ENCODE results near the gene CDKN2B-AS1. TPM values are rescaled to one million over a fixed set of nuclear protein-coding genes. Genes with fewer than 3 reads are reported as not detected.
A peak's percentile ranks its signal among the peaks of the same experiment; 100 is the strongest.
"Not testable (repeated sequence)": the region's sequence is repeated elsewhere in the genome, so short reads cannot be mapped to it uniquely, and the experiment has no call there.

CDKN2B-AS1 gene
- total RNA-seq, 1 experiment from 2014 or later = not detected

DNA sequence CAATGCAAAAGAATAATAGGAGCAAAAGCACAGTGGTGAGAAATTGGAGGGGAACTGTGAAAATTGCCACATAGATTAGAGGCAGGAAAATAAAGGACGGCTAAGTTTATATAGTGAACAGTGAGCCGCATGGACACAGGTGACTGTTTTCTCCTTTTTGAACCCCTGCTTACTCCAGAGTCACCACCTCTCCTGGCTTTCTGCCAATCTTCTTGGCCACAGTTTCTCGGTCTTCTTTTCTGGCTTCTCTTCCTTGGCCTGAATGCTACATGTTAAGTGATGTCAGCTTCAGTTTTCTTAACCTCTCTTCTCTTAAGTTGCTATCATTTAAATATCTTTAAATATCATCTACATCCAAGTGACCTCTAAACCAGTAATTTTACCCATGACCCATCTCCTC is 61.8 kb downstream of the CDKN2B-AS1 start:
- no peak for DNase-seq (ENCODE audit: low read depth)
- in situ Hi-C loops (cut with HindIII; ENCODE audit: low pct_unique_long_range_greater_than_20kb, low sequenced_read_pairs) = no loop called here

DNA sequence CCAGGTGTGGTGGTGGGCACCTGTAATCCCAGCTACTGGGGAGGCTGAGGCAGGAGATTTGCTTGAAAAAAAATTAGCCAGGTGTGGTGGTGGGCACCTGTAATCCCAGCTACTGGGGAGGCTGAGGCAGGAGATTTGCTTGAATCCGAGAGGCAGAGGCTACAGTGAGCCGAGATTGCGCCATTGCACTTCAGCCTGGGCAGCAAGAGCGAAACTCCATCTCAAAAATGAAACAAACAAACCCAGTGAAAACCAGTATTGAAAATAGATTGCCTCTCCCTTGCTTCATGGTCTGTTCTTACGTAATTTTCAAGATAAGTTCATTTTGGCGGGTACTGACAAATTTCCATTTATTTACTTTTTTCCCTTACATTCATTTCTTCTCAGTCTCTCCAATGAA is 63.4 kb downstream of the CDKN2B-AS1 start:
- DNase-seq (ENCODE audit: low read depth); in situ Hi-C loops (cut with HindIII; ENCODE audit: low pct_unique_long_range_greater_than_20kb, low sequenced_read_pairs): not testable (repeated sequence)

DNA sequence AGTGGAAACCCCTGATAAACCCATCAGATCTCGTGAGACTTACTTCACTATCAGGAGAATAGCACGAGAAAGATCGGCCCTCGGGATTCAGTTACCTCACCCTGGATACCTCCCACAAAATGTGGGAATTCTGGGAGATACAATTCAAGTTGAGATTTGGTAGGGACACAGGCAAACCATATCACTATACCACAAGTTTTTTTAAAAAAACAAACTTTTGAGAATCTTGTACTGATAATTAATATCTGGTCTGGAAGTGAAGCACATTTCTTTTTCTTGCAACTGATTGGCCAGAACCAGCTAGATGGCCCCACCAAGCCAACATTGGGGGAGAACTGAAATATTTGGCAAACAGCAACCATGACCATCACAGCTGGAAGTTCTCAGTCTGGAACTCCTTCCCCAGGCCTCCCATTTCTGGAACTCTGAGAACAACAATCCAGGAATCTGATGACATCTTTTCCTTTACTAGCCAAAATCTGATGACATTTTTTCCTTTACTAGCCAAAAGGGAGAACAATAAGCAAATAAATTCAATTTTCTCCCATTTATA is 66.3 kb downstream of the CDKN2B-AS1 start:
- in situ Hi-C loops (cut with HindIII; ENCODE audit: low pct_unique_long_range_greater_than_20kb, low sequenced_read_pairs) = no loop called here
- DNase-seq (ENCODE audit: low read depth) = no peak

DNA sequence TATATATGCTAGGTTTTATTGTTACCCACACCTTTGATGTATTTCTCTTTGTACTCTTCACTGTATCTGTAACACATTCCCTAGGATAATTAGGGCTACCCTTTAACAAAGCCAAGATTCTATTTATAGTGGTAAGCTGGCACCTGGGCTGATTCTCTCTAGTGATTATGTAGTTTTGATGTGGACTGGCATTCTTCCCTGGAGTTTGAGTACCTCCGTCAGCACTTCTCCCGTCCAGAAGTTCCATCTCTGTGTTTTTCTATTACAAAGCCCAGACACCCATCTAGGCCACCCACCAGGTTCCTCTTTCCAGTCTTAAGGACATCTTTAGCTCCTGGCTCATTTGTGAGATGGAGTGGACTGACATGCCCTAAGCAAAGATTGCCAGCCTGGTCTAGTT is 70.4 kb downstream of the CDKN2B-AS1 start:
- in situ Hi-C loops (cut with HindIII; ENCODE audit: low pct_unique_long_range_greater_than_20kb, low sequenced_read_pairs) = no loop called here
- DNase-seq (ENCODE audit: low read depth) = no peak

DNA sequence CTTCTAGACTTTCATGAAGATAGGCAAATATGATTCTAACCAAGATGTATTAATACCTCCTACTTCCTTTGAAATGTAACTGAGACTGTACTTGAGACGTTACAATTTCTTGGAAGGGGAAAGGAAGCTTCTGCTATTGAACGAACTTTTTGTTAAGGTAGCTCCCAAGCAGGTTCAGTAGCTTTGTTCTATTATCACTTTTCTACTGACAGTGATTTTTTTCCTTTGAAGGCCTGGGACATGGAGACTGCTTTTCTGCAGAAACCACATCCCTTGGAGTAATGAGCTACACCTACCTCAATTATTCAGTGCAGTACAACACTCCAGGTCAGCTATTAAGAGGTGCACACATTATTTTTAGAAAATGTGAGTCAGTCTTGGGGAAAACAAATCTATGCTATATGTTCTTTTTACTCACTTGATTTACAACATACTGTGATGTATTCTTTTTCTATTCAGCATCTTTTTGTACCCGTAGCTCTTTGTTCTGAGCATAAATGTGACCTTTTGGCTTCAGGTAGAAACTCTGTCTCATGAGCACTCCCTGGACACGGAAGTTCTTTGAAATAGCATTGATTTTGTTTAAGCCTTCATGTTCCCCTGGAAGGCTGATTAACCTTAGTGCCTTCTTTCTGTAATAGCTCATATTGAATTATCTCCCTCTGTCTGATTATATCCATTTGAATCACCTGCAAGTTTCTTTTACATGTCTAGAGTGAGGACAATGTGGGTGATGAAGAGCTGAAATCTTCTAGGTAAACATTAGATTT is 71.0 kb downstream of the CDKN2B-AS1 start:
- DNase-seq (ENCODE audit: low read depth) = no peak
- in situ Hi-C loops (cut with HindIII; ENCODE audit: low pct_unique_long_range_greater_than_20kb, low sequenced_read_pairs) = no loop called here

DNA sequence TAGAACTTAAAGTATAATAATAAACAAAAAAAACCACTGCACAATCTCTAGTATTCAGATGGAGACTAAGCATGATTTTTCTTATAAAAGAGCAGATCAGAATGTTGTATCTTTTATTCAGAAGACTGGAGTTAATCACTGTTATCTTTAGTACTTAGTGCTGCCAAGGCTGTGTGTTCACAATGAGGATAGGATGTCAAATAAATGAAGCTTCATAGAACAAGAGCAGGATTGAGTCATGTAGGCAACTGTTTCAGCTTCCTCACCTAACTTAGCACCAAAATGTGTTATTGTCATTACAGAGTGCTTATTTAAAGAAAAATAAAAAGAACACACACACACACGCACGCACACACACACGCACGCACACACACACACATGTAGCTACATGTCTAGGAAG is 72.6 kb downstream of the CDKN2B-AS1 start:
- in situ Hi-C loops (cut with HindIII; ENCODE audit: low pct_unique_long_range_greater_than_20kb, low sequenced_read_pairs) = no loop called here
- no peak for DNase-seq (ENCODE audit: low read depth)

DNA sequence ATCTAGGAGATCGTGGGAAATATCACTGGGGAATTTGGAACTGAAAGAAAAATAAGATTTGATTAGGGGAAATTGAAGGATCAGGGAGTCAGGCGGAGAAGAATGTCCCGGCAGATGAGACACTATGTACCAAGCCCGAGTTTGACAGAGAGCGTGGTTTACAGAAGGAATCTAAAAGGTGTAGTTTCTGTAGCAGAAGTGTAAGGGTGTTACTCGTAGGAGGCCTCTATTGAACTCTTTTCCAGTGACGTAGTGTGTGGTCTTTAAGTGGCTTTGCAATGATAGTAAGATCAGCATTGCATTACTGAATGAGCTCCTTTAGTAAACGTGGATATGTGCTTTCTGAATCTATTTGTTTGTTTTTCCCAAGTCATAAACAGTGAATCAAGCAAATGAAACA is 73.8 kb downstream of the CDKN2B-AS1 start:
- in situ Hi-C loops (cut with HindIII; ENCODE audit: low pct_unique_long_range_greater_than_20kb, low sequenced_read_pairs) = no loop called here
- DNase-seq (ENCODE audit: low read depth) = no peak

DNA sequence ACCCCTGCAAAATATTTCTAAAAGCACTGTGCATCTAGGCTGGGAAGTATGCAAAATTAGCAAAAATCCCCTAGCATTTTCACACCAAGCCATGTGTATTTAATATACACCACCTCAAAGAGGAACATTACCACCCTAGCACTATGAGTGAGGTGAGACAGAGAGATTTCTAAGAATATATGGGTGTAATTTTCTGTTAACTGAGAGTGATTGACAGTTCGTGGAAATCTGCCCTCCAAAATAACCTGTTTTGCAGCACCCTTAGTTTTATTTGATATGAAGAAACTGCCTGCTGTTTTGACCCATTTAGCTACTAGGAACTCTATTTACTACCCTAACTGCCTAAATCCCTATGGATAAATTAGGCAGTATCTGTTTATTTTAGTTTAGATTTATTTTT is 78.8 kb downstream of the CDKN2B-AS1 start:
- no peak for DNase-seq (ENCODE audit: low read depth)
- in situ Hi-C loops (cut with HindIII; ENCODE audit: low pct_unique_long_range_greater_than_20kb, low sequenced_read_pairs) = no loop called here

DNA sequence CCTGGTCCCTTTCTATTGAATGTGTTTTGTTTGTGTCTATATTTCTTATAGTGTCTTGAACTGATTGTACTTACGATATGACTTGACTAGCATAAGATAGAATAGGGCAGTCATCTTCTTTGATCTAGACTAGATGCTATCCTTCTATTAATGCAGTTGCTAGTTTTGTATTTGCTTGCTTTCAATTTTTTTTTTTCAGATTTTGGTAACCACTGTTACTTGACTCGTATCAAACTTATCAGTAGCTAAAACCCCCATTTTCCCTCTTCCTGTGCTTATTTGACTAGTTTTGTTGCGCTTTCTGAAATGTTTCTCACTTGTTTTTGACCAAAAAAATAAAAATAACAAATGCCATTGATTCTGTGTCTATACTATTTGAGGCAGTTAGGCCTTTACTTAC is 83.5 kb downstream of the CDKN2B-AS1 start:
- in situ Hi-C loops (cut with HindIII; ENCODE audit: low pct_unique_long_range_greater_than_20kb, low sequenced_read_pairs) = no loop called here
- no peak for DNase-seq (ENCODE audit: low read depth)

DNA sequence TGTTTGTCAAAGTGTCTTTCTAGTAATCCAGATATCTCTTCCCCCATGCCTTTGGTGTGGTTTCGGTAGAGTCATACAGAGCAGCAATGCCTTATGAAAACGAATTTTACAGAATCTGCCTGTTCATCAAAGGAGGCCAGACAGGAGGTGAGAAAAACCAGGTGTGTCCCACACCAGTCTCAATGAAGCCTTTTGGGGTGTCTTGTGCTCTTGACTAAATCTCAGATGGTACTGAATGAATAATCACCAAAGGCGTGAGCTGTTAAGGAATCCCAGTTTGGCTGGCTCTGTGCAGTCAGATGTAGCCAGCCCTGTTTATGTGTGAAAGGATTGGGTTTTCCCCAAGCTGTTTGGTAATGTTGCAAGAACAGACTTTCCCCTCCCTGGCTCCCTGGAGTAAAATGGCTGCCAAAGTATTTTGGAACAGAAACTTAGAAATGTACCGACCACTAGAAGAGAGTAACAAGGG is 85.3 kb downstream of the CDKN2B-AS1 start:
- in situ Hi-C loops (cut with HindIII; ENCODE audit: low pct_unique_long_range_greater_than_20kb, low sequenced_read_pairs) = no loop called here
- DNase-seq (ENCODE audit: low read depth) = peak; percentile 67

DNA sequence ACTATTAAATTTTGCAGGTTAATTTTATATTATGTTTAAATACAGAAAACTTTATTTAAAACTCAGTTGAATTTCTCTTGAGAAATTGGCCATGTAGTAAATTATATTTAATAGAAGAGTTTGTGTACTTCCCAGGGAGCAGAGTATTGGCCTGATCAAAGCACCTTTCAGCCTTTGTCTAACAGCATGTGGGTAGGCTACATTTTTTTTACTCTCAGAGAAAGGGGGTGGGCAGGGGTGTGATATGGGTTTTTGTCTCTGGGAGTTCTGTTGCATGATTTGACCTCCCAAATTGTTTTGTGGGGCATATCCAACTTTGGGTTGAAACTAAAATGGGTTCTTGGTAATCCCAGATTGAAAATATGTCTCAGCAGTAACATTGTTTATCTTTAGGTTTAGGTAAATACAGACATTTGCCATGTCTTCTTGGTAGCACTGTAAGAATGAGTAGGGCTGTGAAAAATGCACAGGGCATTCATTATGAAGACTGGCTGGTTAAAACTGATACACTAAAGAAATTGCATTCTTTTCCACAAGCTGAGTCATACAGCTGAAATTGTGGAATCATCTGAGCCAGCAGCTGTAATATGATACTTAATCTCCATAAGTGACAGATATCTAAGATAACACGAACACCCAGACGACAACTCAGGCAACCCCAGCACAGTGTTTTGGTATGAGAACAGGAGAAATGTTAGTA is 89.9 kb downstream of the CDKN2B-AS1 start:
- DNase-seq (ENCODE audit: low read depth) = peak; percentile 80
- in situ Hi-C loops (cut with HindIII; ENCODE audit: low pct_unique_long_range_greater_than_20kb, low sequenced_read_pairs) = no loop called here

DNA sequence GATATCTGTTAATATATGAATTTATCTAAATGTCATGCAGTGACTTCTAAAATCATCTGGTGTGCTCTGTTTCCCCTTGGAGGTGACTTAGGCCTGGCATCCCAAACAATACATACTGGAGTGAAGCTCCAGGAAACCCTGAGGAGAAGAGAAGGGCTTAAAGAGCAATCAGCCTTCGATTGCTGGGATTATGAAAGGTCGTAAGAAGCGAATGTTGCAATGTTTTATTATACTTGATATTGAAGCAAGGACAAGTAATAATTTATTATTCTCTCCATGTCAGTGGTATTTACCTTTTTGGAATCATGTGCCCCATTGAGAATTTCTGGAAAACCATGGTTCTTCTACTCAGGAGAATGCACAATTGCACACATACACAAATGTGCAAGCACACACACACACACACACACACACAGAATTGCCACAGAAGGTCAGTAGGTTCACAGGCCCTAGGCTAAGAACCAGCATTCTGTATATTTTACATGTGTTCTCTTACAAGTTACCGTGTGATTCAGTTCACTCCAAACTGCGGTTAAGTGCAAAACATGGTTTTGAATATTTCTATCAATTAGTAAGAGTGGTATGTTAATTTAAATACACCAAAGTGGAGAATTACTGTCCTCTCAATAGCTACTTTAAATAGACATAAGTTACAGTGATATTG is 93.6 kb downstream of the CDKN2B-AS1 start:
- in situ Hi-C loops (cut with HindIII; ENCODE audit: low pct_unique_long_range_greater_than_20kb, low sequenced_read_pairs) = no loop called here
- DNase-seq (ENCODE audit: low read depth) = no peak

DNA sequence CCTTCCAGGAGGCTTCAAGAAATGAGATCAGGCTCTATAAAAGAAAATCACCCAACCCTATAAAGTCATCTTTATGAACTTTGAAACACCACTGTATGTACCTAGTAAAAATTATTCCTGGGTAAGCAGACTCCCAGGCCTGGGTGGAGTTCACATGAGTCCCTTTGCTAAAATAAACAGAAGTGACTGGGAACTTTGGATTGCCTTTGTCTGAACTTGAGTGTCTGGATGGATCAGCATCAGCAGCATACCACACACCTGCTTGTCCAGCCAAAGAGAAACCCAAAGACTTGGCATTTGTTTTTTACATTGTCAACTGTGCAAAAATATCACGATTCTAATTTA is 94.1 kb downstream of the CDKN2B-AS1 start:
- DNase-seq (ENCODE audit: low read depth) = no peak
- in situ Hi-C loops (cut with HindIII; ENCODE audit: low pct_unique_long_range_greater_than_20kb, low sequenced_read_pairs) = no loop called here

DNA sequence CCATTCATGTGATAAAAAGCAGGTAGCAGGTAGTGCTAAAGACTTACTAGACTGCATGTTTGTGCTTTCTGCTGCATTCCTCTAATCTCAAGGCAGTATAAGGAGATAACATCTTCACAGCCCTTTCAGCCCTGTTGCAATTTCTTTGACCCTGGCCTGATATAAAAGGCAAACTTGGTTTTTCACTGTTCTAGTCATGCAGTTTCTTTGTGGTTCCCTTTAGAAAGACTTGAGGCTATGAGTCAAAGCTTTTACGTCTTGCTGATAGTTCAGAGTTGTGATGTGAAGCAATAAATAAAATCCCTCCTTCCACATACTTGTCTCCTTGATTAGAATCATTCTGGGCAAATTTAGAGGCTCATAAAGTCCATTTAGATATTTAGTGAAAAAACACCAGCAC is 103.1 kb downstream of the CDKN2B-AS1 start:
- in situ Hi-C loops (cut with HindIII; ENCODE audit: low pct_unique_long_range_greater_than_20kb, low sequenced_read_pairs) = no loop called here
- no peak for DNase-seq (ENCODE audit: low read depth)

DNA sequence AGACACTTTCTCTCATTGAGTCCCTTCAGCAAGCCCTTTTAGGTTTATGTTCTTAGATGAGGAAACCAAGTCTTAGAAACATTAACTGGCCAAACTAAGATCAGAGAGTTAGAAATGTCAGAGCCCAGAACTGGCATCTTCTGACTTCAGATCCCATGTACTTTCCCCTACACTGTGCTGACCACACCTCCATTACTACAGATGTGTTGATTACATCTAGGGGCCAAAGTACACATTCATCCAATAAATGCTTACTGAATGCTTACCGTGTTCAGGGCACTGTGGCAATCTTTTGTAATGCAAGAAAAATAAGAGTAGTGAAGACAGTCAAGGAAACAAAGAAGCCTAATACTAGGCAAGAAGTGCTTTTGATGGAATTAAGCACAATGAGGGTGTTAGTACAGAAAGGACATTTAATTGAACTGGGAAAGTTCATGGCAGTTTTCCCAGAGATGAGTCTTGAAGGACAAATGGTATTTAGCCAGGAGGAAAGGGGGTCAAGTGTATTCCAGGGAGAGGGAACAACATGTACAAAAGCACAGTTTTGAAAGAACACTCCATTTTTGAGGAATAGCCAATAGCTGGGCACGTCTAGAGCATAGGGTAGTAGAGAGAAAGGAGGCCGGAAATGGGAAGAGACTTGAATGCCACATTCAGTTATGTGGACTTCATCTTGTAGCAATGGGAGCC is 104.2 kb downstream of the CDKN2B-AS1 start:
- in situ Hi-C loops (cut with HindIII; ENCODE audit: low pct_unique_long_range_greater_than_20kb, low sequenced_read_pairs) = no loop called here
- DNase-seq (ENCODE audit: low read depth) = no peak

DNA sequence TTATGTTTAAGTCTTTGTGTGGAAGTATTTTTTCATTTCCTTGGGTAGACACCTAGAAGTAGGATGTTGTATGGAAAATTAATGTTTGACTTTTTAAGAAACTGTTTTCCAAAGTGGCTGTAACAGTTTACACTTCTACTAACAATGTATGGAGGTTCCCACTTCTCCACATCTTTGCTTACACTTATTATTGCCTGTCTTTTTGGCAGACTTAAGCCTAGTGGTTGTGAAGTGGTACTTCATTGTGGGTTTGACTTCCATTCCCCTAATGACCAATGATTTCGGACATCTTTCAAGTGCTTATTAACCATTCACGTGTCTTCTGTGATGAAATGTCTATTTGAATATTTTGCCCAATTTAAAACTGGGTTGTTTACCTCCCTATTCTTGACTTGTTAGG is 106.0 kb downstream of the CDKN2B-AS1 start:
- no peak for DNase-seq (ENCODE audit: low read depth)
- in situ Hi-C loops (cut with HindIII; ENCODE audit: low pct_unique_long_range_greater_than_20kb, low sequenced_read_pairs) = no loop called here

DNA sequence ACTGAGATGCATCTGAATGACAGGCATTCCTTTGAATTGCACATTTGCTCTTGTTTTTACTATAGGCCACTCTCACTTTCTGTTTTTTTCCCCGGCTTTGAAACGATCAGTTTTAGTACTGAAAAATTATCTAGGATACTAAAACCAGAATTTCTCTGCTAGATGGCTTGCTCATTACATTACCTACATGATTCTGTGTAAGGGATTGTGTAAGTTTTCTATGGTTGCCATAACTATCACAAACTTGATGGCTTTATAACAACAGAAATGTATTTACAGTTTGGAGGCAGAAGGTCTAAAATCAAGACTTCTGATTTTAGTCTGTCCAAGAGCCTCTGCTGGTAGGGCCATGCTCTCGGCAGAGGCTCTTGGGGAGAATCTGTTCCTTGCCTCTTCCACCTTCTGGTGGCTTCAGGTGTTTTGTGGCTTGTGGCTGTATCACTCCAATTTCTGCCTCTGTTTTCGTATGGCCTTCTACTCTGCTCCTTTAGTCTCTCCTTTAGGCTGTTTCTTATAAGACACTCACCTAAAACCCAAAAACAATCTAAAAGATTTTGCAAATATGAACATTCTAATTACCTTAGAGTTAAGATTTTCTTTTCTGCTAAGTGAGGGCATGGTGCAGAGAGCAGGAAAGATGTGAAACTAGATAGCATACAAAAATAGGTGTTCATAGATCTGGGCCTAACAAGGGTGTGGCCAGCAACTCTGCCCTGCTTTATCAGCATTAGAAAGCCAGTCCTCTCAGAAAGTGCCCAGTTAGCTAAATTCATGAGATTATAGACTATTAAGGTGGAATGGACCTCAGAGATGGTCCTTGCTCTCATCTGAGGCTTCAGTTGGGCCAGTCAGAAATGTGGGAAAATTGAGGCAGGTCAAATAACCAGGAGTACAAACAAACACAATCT is 107.8 kb downstream of the CDKN2B-AS1 start:
- DNase-seq (ENCODE audit: low read depth) = no peak
- in situ Hi-C loops (cut with HindIII; ENCODE audit: low pct_unique_long_range_greater_than_20kb, low sequenced_read_pairs) = no loop called here

All from Caki2 (cell line).